ENCODE measurements around the gene FARP2.
A peak's percentile ranks its signal among the peaks of the same experiment; 100 is the strongest.

Gene FARP2

GRCh38 chr2:241531161-241531722 lies 175.2 kb downstream of the FARP2 start:
- no peak for DNase-seq

GRCh38 chr2:241532168-241532567 lies 176.1 kb downstream of the FARP2 start:
- DNase-seq, result no peak

- no peak for DNase-seq
Measured at GRCh38 chr2:241532733-241533601, 176.9 kb downstream of the FARP2 start.

GRCh38 chr2:241534293-241534692 lies 178.2 kb downstream of the FARP2 start:
- no peak for DNase-seq

- no peak for DNase-seq
Measured at GRCh38 chr2:241534701-241535375, 178.8 kb downstream of the FARP2 start.

- no peak for DNase-seq
Measured at GRCh38 chr2:241535871-241536655, 180.0 kb downstream of the FARP2 start.

- DNase-seq, result no peak
Measured at GRCh38 chr2:241538838-241539615, 182.9 kb downstream of the FARP2 start.

GRCh38 chr2:241539616-241540374 lies 183.7 kb downstream of the FARP2 start:
- DNase-seq, result no peak

- DNase-seq, result no peak
Measured at GRCh38 chr2:241540401-241540770, 184.3 kb downstream of the FARP2 start.

GRCh38 chr2:241540771-241541561 lies 184.9 kb downstream of the FARP2 start:
- DNase-seq, result peak in 37 of 56 donors; percentile 8 to 81 (median 47)

- no peak for DNase-seq
Measured at GRCh38 chr2:241541564-241542277, 185.6 kb downstream of the FARP2 start.

- peak in 8 of 56 donors; percentile 5 to 48 (median 20) for DNase-seq
Measured at GRCh38 chr2:241542278-241542605, 186.2 kb downstream of the FARP2 start.
